ENCODE data around the gene CCIN. TPM values are rescaled to one million over a fixed set of nuclear protein-coding genes. Genes with fewer than 3 reads are reported as not detected.

Gene CCIN
- polyA plus RNA-seq, 1 of the 3 experiments (the other 2 are of a cell fraction) = 0.54 TPM

GRCh38 chr9:36190388-36191289, 21.5 kb downstream of the CCIN start, which contains the start of gene CLTA (continued):
- TF ChIP-seq ZBTB33 (IDR thresholded peaks at IDR 0.05; ENCODE audit: borderline replicate concordance, low read depth) (no peak), USF2 (IDR thresholded peaks at IDR 0.05; ENCODE audit: borderline replicate concordance, low read depth, low read length) (no peak), GABPA (IDR thresholded peaks at IDR 0.05; ENCODE audit: low read depth) (peak; percentile 86), USF1 (IDR thresholded peaks at IDR 0.05; ENCODE audit: borderline replicate concordance, low read depth) (peak; percentile 84), TEAD4 (IDR thresholded peaks at IDR 0.05; ENCODE audit: borderline replicate concordance, insufficient read depth) (no peak), RXRA (IDR thresholded peaks at IDR 0.05; ENCODE audit: borderline replicate concordance, low read depth) (no peak), EZH2phosphoT487 (IDR thresholded peaks at IDR 0.05; ENCODE audit: borderline replicate concordance, low read depth) (no peak), ELF1 (IDR thresholded peaks at IDR 0.05) (peak; percentile 92), RFX5 (IDR thresholded peaks at IDR 0.05; ENCODE audit: low read length) (peak; percentile 61), PBX3 (IDR thresholded peaks at IDR 0.05) (no peak), TCF12 (IDR thresholded peaks at IDR 0.05) (no peak), FOSL2 (IDR thresholded peaks at IDR 0.05; ENCODE audit: borderline replicate concordance, low read depth) (no peak), FOXJ3 (CRISPR knock-in tag; IDR thresholded peaks at IDR 0.05) (no peak), MAX (IDR thresholded peaks at IDR 0.05; ENCODE audit: low read depth) (peak; percentile 57; the same call in 1 of the 2 replicates), NRF1 (IDR thresholded peaks at IDR 0.05; ENCODE audit: low read depth, low read length) (peak; percentile 68), EP300 (IDR thresholded peaks at IDR 0.05; ENCODE audit: borderline replicate concordance in 1 of 2, low read depth in 1 of 2, low read length in 1 of 2) (peak in 1 of 2 experiments; percentile 42; a peak in 2 of 4 replicates)

Measured in SK-N-SH (cell line).